Neural crest cell (in vitro differentiated cells): ENCODE results near the gene GHRHR. TPM values are rescaled to one million over a fixed set of nuclear protein-coding genes. Genes with fewer than 3 reads are reported as not detected.

ENCODE experiments used
- DNase-seq: peaks from one replicate; pipeline ENCODE4 v3.0.0; 2021; ENCODE audit warnings: low read depth, mixed read lengths, low spot score
- H3K27ac Mint-ChIP-seq: one replicate; pipeline ENCODE4 v1.8.0; 2021; ENCODE audit warnings: mild to moderate bottlenecking, mixed read lengths; ENCODE audit not compliant: unreplicated experiment
- H3K27me3 Mint-ChIP-seq: 2 replicates; pipeline ENCODE4 v1.8.0; 2021; ENCODE audit warnings: low read depth, mild to moderate bottlenecking, mixed read lengths
- H3K36me3 Mint-ChIP-seq: 2 replicates; pipeline ENCODE4 v1.8.0; 2021; ENCODE audit warnings: low read depth, mild to moderate bottlenecking, mixed read lengths
- H3K4me1 Mint-ChIP-seq: 2 replicates; pipeline ENCODE4 v1.8.0; 2021; ENCODE audit warnings: mixed read lengths
- H3K4me3 Mint-ChIP-seq: one replicate; pipeline ENCODE4 v1.8.0; 2021; ENCODE audit warnings: mild to moderate bottlenecking, mixed read lengths
- H3K9me3 Mint-ChIP-seq: 2 replicates; pipeline ENCODE4 v1.8.0; 2021; ENCODE audit warnings: mixed read lengths
- CTCF ChIP-seq: fragments of 200-600 bp; sonication (generic); conservative IDR thresholded peaks from 2 replicates; pipeline ENCODE4 v1.5.0; 2021; ENCODE audit warnings: antibody characterized with exemption, mild to moderate bottlenecking
- total RNA-seq: library from RNA; stranded (reverse); gene quantifications from 2 replicates; pipeline ENCODE4 v1.2.1, GENCODE V29; 2021

Gene GHRHR
- total RNA-seq, 1 donor from 2014 or later: not detected

GRCh38 chr7:31000779-31001178, 37.0 kb downstream of the GHRHR start:
- Mint-ChIP-seq H3K4me3 (no peak overlapping the region), H3K9me3 (peaks cover 3% of the 10 kb centered on the region), H3K27me3 (no peaks in the 10 kb centered on the region), H3K36me3 (no peaks in the 10 kb centered on the region), H3K4me1 (peaks cover 16% of the 10 kb centered on the region), H3K27ac (no peak overlapping the region)
- TF ChIP-seq CTCF: no peak
- no peak for DNase-seq

GRCh38 chr7:31002256-31002655, 38.5 kb downstream of the GHRHR start:
- Mint-ChIP-seq H3K27me3 (no peaks in the 10 kb centered on the region), H3K36me3 (no peaks in the 10 kb centered on the region), H3K4me3 (no peak overlapping the region), H3K4me1 (peaks cover 8% of the 10 kb centered on the region), H3K27ac (no peak overlapping the region), H3K9me3 (no peaks in the 10 kb centered on the region)
- no peak for DNase-seq
- no peak for TF ChIP-seq CTCF

- Mint-ChIP-seq H3K27me3 (peaks cover under 1% of the 10 kb centered on the region), H3K9me3 (no peaks in the 10 kb centered on the region), H3K4me1 (peaks cover 8% of the 10 kb centered on the region), H3K36me3 (no peaks in the 10 kb centered on the region), H3K4me3 (no peak overlapping the region), H3K27ac (no peak overlapping the region)
- no peak for DNase-seq
- no peak for TF ChIP-seq CTCF
Observed at GRCh38 chr7:31003097-31003496, 39.3 kb downstream of the GHRHR start.

DNA sequence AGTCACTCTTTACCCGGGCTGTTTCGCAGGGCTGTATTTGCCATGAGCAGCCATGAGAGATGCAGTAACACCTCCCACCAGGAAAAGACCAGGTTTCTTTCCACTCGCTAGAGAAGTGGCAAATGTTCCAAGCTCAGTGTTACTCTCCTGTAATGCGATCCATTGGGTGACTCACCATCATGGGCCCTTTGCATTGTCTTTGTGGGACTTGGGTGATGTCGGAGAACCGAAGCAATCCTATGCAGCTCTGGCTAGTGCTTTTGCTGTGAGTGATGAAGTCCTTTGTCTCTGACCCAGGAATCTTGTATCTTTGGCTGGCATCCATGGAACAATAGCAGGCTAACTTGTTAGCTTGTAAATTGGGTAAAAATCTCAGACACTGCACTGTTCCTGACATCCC, 40.0 kb downstream of the GHRHR start:
- DNase-seq: no peak
- Mint-ChIP-seq H3K27me3 (peaks cover 5% of the 10 kb centered on the region), H3K36me3 (no peaks in the 10 kb centered on the region), H3K27ac (no peak overlapping the region), H3K4me1 (peaks cover 8% of the 10 kb centered on the region), H3K9me3 (no peaks in the 10 kb centered on the region), H3K4me3 (no peak overlapping the region)
- no peak for TF ChIP-seq CTCF

- Mint-ChIP-seq H3K27ac (no peak overlapping the region), H3K4me1 (peaks cover 8% of the 10 kb centered on the region), H3K4me3 (no peak overlapping the region), H3K27me3 (peaks cover 5% of the 10 kb centered on the region), H3K9me3 (no peaks in the 10 kb centered on the region), H3K36me3 (no peaks in the 10 kb centered on the region)
- TF ChIP-seq CTCF: no peak
- no peak for DNase-seq
Observed at GRCh38 chr7:31004393-31004792, 40.6 kb downstream of the GHRHR start.

DNA sequence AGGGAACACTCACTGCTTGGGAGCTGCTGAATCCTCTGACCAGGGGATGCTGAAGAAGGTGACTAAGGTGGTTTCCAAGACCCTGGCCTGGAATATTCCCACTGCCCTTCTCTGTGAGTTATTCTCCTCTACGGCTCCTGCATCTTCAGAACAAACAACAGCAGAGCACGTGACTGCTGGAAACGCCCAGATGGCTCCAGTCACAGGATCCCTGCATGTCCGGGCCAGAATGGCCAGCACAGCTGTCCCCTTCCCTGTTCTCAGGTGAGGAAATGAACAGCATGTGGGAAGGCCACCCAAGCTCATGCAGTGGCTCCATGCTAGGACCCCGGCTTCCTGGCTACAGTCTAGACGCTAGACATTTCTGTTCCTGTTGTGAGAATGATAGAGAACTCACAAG, 43.1 kb downstream of the GHRHR start:
- Mint-ChIP-seq H3K4me1 (no peaks in the 10 kb centered on the region), H3K4me3 (no peak overlapping the region), H3K9me3 (peaks cover 7% of the 10 kb centered on the region), H3K36me3 (peaks cover 5% of the 10 kb centered on the region), H3K27ac (no peak overlapping the region), H3K27me3 (peaks cover 11% of the 10 kb centered on the region)
- no peak for DNase-seq
- TF ChIP-seq CTCF: no peak
